OCI-LY7 (cell line): Measurements from ENCODE around the gene NBPF14. TPM values are rescaled to one million over a fixed set of nuclear protein-coding genes. Genes with fewer than 3 reads are reported as not detected.
"Not testable (repeated sequence)": the region's sequence is repeated elsewhere in the genome, so short reads cannot be mapped to it uniquely, and the experiment has no call there.

Experiments
- BruUV-seq: library from RNA; stranded (reverse); fragments of 400-500 nt; replicated peaks from 2 replicates; lab custom pipeline; 2021; lab: Mats Ljungman, UMichigan
- CTCF ChIA-PET: fragments of 300-600 bp; sonication (Branson Sonifier 250); formaldehyde crosslinking; loops from one replicate; lab custom pipeline; 2022; ENCODE audit warnings: antibody characterized with exemption; ENCODE audit not compliant: unreplicated experiment; lab: Charles Lee
- POLR2A ChIA-PET: fragments of 300-600 bp; sonication (Branson Sonifier 250); formaldehyde crosslinking; loops from one replicate; lab custom pipeline; 2022; ENCODE audit warnings: antibody characterized with exemption; lab: Charles Lee
- DNase-seq: peaks from one replicate; pipeline ENCODE4 v3.0.0-alpha.2; 2015; ENCODE audit warnings: low spot score
- H2AFZ ChIP-seq: fragments of 200-600 bp; sonication (generic), shearing (Covaris generic); 2 replicates; pipeline ENCODE4 v1.6.1; 2014; ENCODE audit warnings: mild to moderate bottlenecking, antibody characterized with exemption, low read length, moderate library complexity
- H3K27ac ChIP-seq: fragments of 200-600 bp; sonication (generic); 2 replicates; pipeline ENCODE4 v1.5.1; 2014; ENCODE audit warnings: mixed run types, low read depth, mild to moderate bottlenecking, moderate library complexity, low read length, inconsistent platforms; ENCODE audit not compliant: poor library complexity, severe bottlenecking
- H3K36me3 ChIP-seq: fragments of 200-600 bp; sonication (generic); 2 replicates; pipeline ENCODE4 v1.6.1; 2014; ENCODE audit warnings: mild to moderate bottlenecking, antibody characterized with exemption, low read length, moderate library complexity, mixed read lengths; ENCODE audit not compliant: insufficient read depth
- H3K4me1 ChIP-seq: fragments of 200-600 bp; sonication (generic); 2 replicates; pipeline ENCODE4 v1.5.1; 2014; ENCODE audit warnings: mild to moderate bottlenecking, low read length; ENCODE audit not compliant: insufficient read depth, poor library complexity, severe bottlenecking
- H3K4me2 ChIP-seq: fragments of 200-600 bp; sonication (generic); 2 replicates; pipeline ENCODE4 v1.6.1; 2014; ENCODE audit warnings: mild to moderate bottlenecking, low read length
- H3K4me3 ChIP-seq: fragments of 200-600 bp; sonication (generic); 2 replicates; pipeline ENCODE4 v1.5.1; 2014; ENCODE audit warnings: mild to moderate bottlenecking, low read depth, low read length; ENCODE audit not compliant: poor library complexity, severe bottlenecking
- H3K79me2 ChIP-seq: fragments of 200-600 bp; sonication (generic); 2 replicates; pipeline ENCODE4 v1.6.1; 2016; ENCODE audit warnings: low read depth, mild to moderate bottlenecking, low read length, moderate library complexity, mixed read lengths; ENCODE audit not compliant: insufficient read depth
- H3K9me2 ChIP-seq: fragments of 200-600 bp; sonication (generic); 2 replicates; pipeline ENCODE4 v1.6.1; 2016; ENCODE audit warnings: mild to moderate bottlenecking, low read length, mixed read lengths; ENCODE audit not compliant: insufficient read depth
- H3K9me3 ChIP-seq: fragments of 200-600 bp; sonication (generic); 2 replicates; pipeline ENCODE4 v1.6.1; 2014; ENCODE audit warnings: mild to moderate bottlenecking, mixed run types, low read length, mixed read lengths
- H4K20me1 ChIP-seq: fragments of 200-600 bp; sonication (generic); 2 replicates; pipeline ENCODE4 v1.6.1; 2014; ENCODE audit warnings: mild to moderate bottlenecking, antibody characterized with exemption, low read length, moderate library complexity, mixed read lengths; ENCODE audit not compliant: insufficient read depth
- intact Hi-C: fragments of 100-400 bp; cut with micrococcal nuclease; formaldehyde crosslinking; loops from one replicate; pipeline ENCODE4 v1.10.0; 2022; ENCODE audit not compliant: unreplicated experiment
- total RNA-seq, 2 experiments: library from RNA; depleted of rRNA in 1 of 2; stranded (reverse); fragments of >200 nt in 1 of 2; shearing (Covaris generic) in 1 of 2; gene quantifications; 2 replicates each; pipeline ENCODE4 v1.2.3, GENCODE V29; 2014 to 2022

The NBPF14 gene
- total RNA-seq, 2 experiments from 2014 or later = 14.4 to 25.9 TPM

DNA sequence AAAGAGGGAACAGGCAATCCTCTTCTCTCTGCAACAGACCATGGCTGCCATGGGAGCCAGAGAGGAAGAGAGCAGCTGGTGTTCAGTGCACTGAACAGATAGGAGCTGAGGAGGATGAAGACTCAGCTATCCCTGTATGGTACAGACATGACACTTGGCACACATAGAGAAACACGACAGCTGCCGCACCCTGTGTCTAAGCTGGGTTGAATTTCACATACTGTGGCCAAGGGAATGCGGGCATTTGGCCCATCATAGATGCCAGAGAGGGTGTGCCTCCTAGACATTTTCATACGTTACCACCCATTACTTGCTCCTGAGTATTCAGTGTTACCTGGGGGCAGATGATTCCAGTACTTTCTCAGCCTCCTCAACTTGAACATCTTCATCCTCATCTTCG lies 4.7 kb downstream of the NBPF14 start:
- BruUV-seq, H3K4me2 ChIP-seq, H3K4me1 ChIP-seq, CTCF ChIA-PET, DNase-seq, POLR2A ChIA-PET, H3K36me3 ChIP-seq, H3K27ac ChIP-seq, H3K4me3 ChIP-seq, intact Hi-C loops, H3K79me2 ChIP-seq, H3K9me3 ChIP-seq, H4K20me1 ChIP-seq, H2AFZ ChIP-seq, H3K9me2 ChIP-seq: not testable (repeated sequence)

DNA sequence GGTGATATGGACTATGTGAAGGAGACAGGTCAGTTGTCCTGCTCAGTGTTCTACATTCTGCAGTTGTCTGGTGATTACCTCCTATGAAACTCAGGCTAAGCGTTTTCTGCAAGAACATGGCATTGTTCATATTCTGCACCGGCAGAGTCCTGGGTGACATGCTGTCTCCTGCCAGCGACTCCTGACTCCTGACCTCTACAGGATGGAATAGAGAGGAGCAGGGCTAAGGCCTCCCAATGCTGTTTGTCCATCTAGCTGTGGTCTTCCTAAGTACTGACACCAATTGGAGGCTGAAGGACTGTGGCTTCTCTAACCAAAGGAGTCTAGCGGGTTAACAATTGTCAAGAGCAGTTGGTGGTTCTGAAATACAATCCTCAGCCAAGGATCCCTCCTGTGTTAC lies 63.7 kb downstream of the NBPF14 start:
- intact Hi-C loops, H3K4me2 ChIP-seq, H3K79me2 ChIP-seq, H3K4me1 ChIP-seq, H2AFZ ChIP-seq, POLR2A ChIA-PET, H3K4me3 ChIP-seq, H3K9me3 ChIP-seq, H3K36me3 ChIP-seq, H4K20me1 ChIP-seq, H3K27ac ChIP-seq, DNase-seq, BruUV-seq, CTCF ChIA-PET, H3K9me2 ChIP-seq: not testable (repeated sequence)

DNA sequence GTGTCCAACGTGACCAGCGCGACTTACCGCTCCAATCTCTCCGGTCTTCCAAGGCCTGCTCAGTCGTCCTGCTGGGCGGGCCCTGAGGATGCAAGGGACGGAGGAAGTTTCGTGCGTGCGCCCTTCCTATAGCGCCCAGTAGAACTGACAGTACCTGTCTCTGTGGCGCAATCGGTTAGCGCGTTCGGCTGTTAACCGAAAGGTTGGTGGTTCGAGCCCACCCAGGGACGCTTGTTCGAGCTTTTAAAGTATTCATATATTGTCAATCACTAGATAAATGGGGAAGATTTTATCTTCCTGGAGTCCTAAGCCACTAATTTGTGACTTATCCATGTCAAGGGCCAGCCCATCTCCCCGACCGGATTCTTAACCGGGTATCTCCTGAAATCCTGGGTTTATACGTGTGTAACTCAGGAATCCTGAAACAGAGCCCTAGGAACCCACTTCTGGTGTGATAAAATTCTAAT lies 66.7 kb downstream of the NBPF14 start:
- CTCF ChIA-PET, intact Hi-C loops: not testable (repeated sequence)

DNA sequence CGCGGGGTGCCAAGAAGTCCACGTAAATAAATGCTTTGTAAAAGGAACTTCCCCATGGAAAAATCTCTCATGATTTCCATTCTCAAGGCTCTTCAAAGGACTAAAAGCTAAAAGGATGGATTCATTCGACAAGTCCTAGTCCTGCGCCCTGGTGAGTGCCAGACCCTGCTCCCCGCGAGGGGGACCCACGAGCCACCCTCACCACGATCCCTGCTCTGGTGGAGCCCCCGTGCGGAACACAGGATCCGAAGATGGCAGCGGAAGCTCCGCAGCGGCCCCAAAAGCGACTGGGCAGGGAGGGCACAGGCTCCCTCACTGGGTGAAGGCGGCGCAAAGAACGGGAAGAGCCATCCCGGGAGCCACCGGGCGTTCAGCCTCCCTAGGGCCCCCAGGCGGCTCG lies 67.2 kb downstream of the NBPF14 start:
- H3K4me1 ChIP-seq, H3K9me3 ChIP-seq, BruUV-seq, H3K4me3 ChIP-seq, H3K36me3 ChIP-seq, H3K4me2 ChIP-seq, CTCF ChIA-PET, H3K9me2 ChIP-seq, H3K27ac ChIP-seq, H3K79me2 ChIP-seq, H2AFZ ChIP-seq, DNase-seq, POLR2A ChIA-PET, intact Hi-C loops, H4K20me1 ChIP-seq: not testable (repeated sequence)

More for the DNA sequence above, 66.7 kb downstream of the NBPF14 start:
- H3K4me2 ChIP-seq, BruUV-seq, DNase-seq, H3K9me2 ChIP-seq, POLR2A ChIA-PET, H3K36me3 ChIP-seq, H3K4me3 ChIP-seq, H2AFZ ChIP-seq, H3K4me1 ChIP-seq, H3K27ac ChIP-seq, H3K79me2 ChIP-seq, H3K9me3 ChIP-seq, H4K20me1 ChIP-seq: not testable (repeated sequence)

DNA sequence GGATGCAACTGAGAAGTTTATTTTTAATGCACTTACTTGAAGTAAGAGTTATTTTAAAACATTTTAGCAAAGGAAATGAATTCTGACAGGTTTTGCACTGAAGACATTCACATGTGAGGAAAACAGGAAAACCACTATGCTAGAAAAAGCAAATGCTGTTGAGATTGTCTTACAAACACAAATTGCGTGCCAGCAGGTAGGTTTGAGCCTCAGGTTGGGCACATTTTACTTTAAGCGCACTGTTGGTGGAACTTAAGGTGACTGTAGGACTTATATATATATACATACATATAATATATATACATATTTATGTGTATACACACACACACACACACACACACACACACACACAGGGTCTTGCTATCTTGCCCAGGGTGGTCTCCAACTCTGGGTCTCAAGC lies 69.2 kb downstream of the NBPF14 start:
- H3K9me3 ChIP-seq, H3K79me2 ChIP-seq, BruUV-seq, H3K36me3 ChIP-seq, H3K4me3 ChIP-seq, H3K4me1 ChIP-seq, POLR2A ChIA-PET, H2AFZ ChIP-seq, H3K4me2 ChIP-seq, CTCF ChIA-PET, H3K9me2 ChIP-seq, DNase-seq, intact Hi-C loops, H4K20me1 ChIP-seq, H3K27ac ChIP-seq: not testable (repeated sequence)

DNA sequence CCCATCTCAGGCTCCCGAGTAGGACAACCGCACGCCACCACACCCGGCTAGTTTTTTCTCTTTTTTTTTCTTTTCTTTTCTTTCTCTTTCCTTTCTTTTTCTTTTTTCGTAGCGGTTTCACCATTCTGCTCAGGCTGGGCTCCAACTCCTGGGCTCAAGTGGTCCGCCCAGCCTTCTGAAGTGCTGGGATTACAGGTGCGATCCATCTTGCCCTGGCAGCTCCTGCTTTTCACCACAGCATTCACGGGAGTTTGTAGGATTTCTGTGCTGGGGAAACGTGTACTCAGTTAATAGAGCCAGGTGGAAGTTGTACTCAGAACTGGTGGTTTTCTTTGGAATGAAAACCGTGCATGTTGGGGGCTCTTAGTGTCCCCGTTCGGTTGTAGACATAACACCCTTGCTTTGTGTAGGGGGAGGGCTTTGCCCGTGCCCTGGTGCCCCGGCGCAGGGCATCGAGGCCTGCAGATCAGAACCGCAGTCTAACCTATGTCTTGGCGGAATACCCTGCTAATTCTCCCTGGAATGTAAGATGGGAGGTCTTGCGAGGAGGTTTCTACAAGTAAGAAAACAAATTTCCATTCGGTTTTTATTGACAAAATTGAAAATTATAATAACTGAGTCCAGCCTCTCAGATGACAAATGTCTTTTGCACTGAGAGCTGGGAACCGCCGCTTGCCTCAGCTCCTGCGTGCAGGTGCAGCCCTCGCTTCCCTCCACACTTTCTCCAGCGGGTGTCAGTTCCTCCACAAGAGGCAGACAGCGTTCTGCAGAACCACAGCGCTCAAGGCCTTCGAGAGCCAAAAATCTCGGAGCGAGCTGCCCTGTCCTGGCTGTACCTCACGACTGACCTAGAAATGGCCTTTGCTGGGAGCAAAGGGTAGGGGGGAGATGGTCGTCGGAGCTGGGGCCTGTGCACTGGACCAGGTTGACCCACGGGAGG lies 72.3 kb downstream of the NBPF14 start:
- CTCF ChIA-PET, intact Hi-C loops, H4K20me1 ChIP-seq, H3K4me1 ChIP-seq, DNase-seq, H2AFZ ChIP-seq, H3K9me2 ChIP-seq, H3K9me3 ChIP-seq, H3K79me2 ChIP-seq, H3K36me3 ChIP-seq, BruUV-seq, POLR2A ChIA-PET: not testable (repeated sequence)
- peak overlapping the region; percentile 65 for H3K4me3 ChIP-seq
- H3K4me2 ChIP-seq = peak overlapping the region; percentile 64; the same call in 1 of the 2 replicates
- peak overlapping the region; percentile 79 for H3K27ac ChIP-seq
